GM15510 (cell line): ENCODE measurements around the gene CAPZA1.

ENCODE experiments used
- POLR2A ChIP-seq: IDR thresholded peaks from 3 replicates; pipeline ENCODE4 v1.6.1; 2011; ENCODE audit warnings: borderline replicate concordance; ENCODE audit not compliant: insufficient read length; ENCODE audit errors: extremely low read depth

The CAPZA1 gene

DNA sequence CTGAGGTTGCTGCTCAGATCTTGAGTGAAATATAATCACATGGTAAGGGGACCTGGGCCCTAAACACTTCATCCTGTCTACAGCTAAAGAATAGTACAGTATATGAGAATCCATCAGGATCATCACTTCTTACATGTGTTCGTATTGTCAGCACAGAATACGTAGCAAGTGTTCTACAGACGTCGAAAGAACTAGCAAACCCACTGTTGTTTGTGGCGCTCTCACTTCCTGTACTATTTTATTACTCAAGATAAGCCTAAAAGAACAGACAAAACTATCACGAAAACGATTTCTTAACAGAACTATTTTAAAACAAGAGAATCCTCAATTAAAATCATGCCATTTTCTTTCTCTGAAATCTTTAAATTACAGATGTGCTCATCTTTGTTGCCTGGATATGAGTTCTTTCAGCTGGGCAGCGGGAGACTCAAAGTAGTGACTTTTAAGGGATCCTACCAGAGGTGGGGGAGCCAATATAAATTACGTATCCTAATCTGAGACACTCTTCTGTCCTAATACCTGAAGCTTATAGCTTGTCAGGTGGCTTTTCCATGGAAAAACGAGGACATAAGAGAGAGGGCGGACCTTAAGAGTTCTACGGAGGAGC lies 1.4 kb upstream of the CAPZA1 start:
- TF ChIP-seq POLR2A: no peak

DNA sequence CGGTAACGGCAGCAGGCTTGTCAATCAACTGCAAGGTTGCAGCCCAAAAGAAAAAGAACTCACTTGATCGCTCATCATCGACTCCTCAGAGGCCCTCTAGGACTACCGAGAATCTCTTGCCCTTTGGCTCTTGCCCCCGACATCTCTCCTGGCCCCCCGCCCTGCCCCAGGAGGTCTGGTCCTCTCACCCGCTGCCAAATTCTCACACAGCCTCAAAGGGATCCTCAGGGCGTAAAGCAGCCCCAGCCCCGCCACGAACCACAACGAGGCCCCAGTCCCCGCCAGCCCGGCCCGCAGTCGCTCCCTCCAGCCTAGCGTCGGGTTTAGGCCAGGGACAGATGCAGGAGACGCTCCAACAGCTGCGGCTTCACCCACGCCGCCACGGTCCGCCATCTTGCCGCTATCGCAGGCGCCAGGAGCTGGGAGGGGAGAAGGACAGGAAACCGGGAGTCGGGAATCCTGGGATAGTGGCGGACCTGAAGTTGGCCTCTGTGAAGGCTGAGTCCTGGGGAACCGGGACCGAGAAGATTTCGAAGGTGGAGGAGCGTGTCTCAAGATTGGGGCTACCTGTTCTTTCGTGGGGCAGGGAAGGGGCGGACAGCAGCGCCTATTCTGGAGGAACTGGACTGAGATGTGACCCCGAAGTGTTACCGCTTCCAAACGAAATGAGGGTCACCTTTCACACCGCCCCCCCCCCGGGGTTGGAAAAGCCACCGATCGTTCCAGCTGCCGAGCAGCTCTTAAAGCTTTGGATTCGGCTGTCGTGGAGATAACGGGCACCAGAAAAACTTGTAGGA lies 713 bp upstream of the CAPZA1 start, which contains the start of gene ST7L:
TSS of gene ST7L (minus strand) at position 421 of the 797 bp plus-strand sequence. CDS start at position 393, 28 bp downstream.
- TF ChIP-seq POLR2A: peak; percentile 65

DNA sequence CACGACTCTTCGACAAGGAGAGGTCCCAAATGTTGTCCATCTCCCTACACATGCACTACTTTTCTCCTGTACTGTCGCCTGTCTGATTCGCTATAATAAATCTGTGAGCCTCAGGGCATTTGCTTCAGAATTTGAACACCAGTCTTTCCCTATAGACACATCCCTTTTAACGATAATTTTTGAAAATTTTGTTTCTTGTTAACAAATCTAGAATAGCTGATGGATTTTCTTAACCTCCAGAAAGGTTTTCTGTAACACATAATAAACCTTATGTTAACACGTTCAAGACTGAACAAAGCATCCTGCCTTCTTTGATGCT lies 704 bp downstream of the CAPZA1 start:
- no peak for TF ChIP-seq POLR2A

DNA sequence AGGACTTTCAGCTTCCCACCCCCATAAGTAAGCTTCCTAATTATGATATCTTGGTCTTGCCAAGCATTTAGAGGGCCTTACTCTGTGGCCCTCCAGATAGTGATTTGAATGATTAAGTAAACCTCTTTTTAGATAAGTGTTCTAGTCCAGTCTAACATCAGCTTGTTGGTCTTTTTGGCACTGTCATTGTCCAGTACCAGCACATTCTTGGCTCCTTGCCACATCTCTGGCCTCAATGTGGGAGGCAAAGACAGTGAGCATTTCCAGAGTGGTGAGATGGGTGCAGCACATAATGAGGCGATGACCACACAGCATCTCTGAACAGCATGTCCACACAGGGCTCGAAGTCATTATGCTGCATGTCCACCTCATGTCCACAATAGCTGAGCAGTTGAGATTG lies 6.1 kb downstream of the CAPZA1 start:
- no peak for TF ChIP-seq POLR2A

DNA sequence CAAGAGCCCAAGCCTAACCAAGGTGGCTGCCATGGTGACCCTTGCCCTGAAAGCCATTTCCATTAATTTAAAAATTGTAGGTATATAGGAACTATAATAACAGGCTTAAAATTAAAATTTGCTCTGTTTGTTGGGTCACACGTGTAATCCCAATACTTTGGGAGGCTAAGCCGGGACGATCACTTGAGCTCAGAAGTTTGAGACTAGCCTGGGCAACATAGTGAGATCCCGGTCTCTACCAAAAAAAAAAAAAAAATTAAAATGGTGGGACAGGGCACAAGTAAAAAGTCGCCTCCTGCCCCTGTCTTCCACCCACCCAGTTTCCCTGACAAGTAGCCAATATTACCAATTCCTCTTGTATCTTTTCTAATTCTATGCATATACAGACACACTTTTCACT lies 6.6 kb downstream of the CAPZA1 start:
- TF ChIP-seq POLR2A: no peak

DNA sequence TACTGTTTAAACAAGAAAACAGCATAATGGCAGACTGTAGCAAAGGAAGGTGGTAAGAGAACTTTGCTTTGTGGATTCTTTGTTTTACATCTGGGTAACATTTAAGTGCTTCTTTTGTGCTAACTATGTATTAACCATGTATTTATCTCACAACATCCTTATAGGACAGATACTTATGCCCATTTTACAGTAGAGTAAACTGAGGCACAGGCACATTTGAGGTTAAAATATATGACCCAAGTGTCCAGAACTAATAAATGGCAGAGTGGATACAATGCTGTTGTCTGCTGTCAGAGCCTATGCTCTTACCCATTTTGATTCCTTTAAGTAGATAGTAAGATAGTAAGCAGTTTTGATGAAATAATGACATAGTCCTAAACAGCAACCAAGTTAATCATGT lies 7.3 kb downstream of the CAPZA1 start:
- TF ChIP-seq POLR2A: no peak

DNA sequence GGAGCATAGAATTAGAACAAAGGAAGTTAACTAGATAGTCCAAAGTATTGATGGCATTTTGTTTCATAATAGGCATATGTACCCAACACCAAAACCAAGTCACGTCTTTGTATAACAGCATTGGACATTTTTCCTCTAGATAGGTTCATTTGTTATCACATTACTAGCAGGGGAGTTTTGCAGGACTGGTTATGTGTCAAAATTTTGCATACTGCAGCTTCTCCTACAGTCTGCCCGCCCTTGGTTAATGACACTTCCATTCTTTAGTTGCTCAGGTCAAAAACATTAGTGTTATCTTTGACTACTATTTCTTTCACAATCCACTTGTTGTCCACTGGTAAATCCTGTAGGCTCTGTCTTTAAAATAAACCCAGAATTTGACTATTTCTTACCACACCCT lies 8.9 kb downstream of the CAPZA1 start:
- TF ChIP-seq POLR2A: no peak

DNA sequence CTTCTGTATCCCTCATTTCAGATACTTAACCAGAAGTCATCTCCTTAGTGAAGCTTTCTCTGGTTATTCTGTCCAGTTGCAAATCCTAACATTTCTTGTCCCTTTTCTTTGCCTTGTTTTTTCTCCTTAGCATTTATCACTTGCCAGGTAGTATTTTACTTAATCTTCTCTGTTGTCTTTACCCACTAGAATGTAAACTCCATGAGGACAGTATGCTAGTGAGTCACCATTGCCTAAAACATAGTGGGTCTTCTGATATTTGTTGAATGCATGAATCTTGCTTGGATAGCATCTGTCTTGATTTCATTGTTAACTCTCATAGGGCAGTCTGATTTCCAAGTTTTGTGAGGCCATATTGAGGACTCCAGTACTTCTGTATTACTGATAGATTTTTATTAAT lies 9.6 kb downstream of the CAPZA1 start:
- TF ChIP-seq POLR2A: no peak

DNA sequence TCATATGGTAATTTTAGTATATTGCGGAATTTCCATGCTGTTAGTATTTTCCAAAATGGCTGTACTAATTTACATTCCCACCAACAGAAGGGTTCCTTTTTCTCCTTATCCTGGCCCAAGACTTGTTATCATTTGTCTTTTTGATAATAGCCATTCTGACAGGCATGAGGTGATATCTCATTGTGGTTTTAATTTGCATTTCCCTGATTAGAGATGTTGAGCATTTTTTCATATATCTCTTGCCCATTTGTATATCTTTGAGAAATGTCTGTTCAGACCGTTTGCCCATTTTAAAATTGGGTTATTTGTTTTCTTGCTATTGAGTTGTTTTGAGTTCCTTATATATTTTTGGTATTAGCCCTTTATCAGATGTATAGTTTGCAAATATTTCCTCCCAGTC lies 14.0 kb downstream of the CAPZA1 start:
- no peak for TF ChIP-seq POLR2A

DNA sequence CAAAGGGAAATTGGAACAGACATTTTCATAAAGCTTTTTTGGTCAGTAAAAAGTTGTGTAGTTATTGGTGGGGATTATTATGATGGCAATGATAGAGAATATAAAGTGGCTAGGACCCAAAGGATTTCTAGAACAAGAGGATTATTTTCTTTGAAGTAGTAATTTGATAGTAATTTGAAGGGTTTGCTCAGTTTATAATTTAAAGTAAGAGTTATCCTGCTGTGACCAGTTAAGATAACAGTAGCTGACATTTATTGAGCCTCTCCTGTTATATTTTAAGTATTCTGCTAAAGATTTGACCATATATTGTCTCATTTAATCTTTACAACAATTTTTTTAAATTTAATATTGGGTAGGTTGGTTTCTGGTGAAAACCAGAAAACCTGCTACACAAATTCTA lies 14.7 kb downstream of the CAPZA1 start:
- no peak for TF ChIP-seq POLR2A

DNA sequence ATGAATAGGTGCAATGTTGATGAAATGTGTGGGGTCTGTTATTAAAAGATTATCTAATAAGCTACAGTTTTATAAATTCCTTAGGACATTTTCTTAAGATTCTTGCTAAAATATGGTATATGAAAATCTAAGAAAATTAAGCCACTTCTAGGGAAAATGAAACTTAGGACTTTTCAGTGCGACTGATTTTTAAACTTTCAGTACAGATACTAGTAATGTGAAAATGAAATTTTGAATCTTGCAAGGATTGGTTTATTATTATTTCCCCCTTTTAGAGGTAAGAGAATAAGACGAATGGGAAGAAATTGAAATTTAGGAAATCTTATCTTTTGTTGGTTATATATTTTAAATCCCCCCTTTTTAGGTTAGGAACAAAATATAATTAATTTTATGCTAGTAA lies 16.4 kb downstream of the CAPZA1 start:
- no peak for TF ChIP-seq POLR2A

DNA sequence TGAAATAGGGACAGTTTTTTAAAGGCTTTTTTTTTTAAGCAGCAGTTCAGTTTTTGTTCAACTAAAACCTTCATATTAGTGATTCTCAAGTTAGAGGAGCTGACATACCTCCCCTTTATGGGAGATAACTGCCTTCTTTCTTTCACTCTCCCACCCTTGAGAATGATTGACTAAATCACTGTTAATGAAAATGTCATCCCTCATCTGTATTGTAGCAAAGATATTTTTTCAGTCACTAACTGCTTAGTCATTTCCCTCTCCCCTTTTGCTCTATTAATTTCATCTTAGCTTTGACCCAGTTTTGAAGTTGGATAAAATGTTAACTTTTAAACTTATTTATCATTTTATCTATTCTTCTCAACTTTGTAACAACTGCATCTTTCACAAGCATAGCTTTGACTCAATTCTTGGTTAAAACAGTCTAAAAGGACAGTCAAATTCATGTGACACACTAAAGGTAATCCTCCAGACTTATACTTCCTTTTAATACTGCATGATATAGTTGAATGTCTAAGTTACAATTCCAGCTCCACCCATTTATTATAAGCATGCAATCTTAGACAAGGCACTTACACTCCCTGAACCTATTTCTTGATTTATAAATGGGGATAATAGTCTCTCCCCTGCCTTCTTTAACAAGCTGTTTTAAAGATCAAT lies 17.1 kb downstream of the CAPZA1 start:
- no peak for TF ChIP-seq POLR2A

DNA sequence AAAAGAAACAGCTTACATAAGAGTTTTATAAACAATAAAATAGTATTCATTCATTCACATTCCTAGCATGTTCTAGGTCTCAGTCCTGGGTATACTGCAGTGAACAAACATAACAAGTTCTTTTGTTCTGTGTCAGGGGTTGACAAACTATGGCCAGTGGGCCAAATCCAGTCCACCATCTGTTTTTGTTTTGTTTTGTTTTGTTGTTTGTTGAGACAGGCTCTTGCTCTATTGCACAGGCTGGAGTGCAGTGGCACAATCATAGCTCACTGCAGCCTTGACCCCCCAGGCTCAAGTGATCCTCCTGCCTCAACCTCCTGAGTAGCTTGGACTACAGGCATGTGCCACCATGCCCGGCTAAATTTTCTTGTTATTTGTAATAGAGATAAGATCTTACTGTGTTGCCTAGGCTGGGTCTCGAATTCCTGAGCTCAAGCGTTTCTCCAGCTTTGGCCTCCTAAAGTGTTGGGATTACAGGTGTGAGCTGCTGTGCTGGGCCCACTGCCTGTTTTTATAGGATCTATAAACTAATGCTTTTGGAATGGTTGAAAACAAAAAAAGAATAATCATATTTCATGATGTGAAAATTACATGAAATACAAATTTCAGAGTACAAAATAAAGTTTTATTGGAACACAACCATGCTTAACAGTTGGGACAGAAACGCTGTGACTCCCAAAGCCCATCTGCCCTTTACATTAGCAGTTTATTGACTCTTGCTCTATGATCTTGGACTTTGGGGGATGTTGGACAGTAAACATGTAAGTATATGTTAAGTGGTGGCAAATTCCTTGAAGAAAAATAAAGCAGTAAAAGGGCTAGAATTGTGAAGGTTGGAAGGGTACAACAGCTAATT lies 17.9 kb downstream of the CAPZA1 start:
- TF ChIP-seq POLR2A: no peak

DNA sequence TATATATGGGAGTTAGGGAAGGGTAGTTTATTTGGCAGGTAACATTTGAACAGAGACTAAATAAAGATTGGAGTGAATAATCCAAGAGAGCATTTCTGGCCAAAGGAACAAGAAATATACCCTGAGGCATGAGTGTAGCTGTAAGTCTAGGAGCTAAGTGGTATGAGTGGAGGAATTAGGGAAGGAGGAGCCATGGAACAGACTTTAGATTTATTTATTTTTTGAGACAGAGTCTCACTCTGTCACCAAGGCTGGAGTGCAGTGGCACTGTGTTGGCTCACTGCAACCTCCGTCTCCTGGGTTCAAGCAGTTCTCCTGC lies 18.4 kb downstream of the CAPZA1 start:
- no peak for TF ChIP-seq POLR2A

DNA sequence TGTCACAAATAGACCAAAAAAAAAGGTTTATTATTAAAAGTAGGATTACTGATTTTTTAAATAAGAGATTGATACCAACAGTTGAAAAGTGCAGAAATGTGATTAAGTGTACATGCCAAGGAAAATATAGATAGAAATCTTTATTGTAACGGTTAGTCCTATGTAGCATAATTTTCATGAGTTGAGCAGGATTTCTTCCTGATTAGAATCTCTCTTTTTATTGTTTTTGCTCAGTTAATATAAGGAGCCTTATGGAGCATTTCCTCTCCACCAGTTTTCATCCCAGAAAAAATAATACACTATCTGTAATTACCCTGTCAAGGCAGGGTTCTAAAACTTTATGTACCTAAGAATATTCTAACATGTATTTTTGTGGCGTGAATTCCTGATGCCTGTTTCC lies 23.4 kb downstream of the CAPZA1 start:
- no peak for TF ChIP-seq POLR2A
